NCI-H1048 (cell line): ENCODE data around the gene ANTXRL.
"Not testable (repeated sequence)": the region's sequence is repeated elsewhere in the genome, so short reads cannot be mapped to it uniquely, and the experiment has no call there.

Experiments used
- DNase-seq: peaks from one replicate; lab custom pipeline; 2025; lab: John Stamatoyannopoulos, UW

The ANTXRL gene

GRCh38 chr10:46330894-46331293 lies 44.1 kb downstream of the ANTXRL start:
- DNase-seq = no peak

- not testable (repeated sequence) for DNase-seq
Observed at GRCh38 chr10:46365484-46365883, 78.7 kb downstream of the ANTXRL start.

GRCh38 chr10:46367209-46367608 lies 80.4 kb downstream of the ANTXRL start:
- DNase-seq = not testable (repeated sequence)

GRCh38 chr10:46367666-46368240 lies 81.0 kb downstream of the ANTXRL start:
- not testable (repeated sequence) for DNase-seq

- not testable (repeated sequence) for DNase-seq
Observed at GRCh38 chr10:46368956-46369355, 82.2 kb downstream of the ANTXRL start.

GRCh38 chr10:46374410-46374809 lies 87.6 kb downstream of the ANTXRL start:
- not testable (repeated sequence) for DNase-seq

GRCh38 chr10:46375406-46375805 lies 88.6 kb downstream of the ANTXRL start, which contains the start of gene ANXA8L1:
TSS of gene ANXA8L1 (plus strand) at chr10:46375776. CDS start at chr10:46375852, 76 bp downstream.
- DNase-seq = not testable (repeated sequence)

GRCh38 chr10:46377022-46377421 lies 90.2 kb downstream of the ANTXRL start:
- not testable (repeated sequence) for DNase-seq

GRCh38 chr10:46377651-46378050 lies 90.9 kb downstream of the ANTXRL start:
- DNase-seq = not testable (repeated sequence)

GRCh38 chr10:46378108-46378507 lies 91.3 kb downstream of the ANTXRL start:
- DNase-seq = not testable (repeated sequence)

- not testable (repeated sequence) for DNase-seq
Observed at GRCh38 chr10:46379233-46379848, 92.5 kb downstream of the ANTXRL start.
